ENCODE measurements around the gene DUOXA1.

Gene DUOXA1

DNA sequence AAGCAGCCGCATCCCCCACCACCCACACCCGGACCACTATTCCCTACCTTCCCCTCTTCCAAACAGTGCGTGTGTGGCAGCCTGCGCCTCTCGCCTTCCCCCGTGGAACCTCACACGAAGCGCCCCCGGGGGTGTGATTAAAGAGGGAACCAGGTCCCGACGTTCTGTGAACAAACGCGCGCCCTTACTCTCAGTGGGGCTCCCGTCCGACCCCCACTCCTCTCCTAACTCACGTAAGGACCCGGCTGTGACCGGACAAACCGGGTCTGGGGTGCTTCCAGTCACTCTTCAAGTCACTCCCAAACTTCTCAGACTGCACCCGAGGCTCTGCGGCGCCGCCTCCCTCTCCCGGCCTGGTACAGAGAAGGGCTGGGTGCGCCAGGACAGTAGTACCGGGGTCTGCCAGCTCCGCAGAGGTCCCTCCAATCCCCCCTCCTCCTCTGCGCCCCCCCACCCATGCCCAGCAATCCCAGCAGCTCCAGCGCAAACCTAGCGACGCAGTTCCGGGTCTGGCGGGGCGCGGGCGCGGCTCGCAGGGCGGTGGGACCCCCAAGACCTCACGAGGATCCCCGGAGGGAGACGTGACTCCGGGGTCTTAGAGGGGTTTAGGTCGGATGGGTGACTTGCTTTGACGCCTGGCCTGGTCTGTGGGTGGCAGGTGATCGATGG lies 574 bp downstream of the DUOXA1 start:
- Histone ChIP-seq H3K27ac (no peak overlapping the region), H3K27me3 (ENCODE audit: insufficient read depth, low read depth, severe bottlenecking) (no peaks in the 10 kb centered on the region), H3K4me3 (ENCODE audit: low read depth, low read length) (no peak overlapping the region), H3K36me3 (no peaks in the 10 kb centered on the region), H3K9me3 (ENCODE audit: severe bottlenecking) (no peaks in the 10 kb centered on the region)
- DNase-seq = no peak
- TF ChIP-seq, protein P1, sequence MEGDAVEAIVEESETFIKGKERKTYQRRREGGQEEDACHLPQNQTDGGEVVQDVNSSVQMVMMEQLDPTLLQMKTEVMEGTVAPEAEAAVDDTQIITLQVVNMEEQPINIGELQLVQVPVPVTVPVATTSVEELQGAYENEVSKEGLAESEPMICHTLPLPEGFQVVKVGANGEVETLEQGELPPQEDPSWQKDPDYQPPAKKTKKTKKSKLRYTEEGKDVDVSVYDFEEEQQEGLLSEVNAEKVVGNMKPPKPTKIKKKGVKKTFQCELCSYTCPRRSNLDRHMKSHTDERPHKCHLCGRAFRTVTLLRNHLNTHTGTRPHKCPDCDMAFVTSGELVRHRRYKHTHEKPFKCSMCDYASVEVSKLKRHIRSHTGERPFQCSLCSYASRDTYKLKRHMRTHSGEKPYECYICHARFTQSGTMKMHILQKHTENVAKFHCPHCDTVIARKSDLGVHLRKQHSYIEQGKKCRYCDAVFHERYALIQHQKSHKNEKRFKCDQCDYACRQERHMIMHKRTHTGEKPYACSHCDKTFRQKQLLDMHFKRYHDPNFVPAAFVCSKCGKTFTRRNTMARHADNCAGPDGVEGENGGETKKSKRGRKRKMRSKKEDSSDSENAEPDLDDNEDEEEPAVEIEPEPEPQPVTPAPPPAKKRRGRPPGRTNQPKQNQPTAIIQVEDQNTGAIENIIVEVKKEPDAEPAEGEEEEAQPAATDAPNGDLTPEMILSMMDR (IDR thresholded peaks at IDR 0.05; ENCODE audit: low read depth, low read length) = no peak

DNA sequence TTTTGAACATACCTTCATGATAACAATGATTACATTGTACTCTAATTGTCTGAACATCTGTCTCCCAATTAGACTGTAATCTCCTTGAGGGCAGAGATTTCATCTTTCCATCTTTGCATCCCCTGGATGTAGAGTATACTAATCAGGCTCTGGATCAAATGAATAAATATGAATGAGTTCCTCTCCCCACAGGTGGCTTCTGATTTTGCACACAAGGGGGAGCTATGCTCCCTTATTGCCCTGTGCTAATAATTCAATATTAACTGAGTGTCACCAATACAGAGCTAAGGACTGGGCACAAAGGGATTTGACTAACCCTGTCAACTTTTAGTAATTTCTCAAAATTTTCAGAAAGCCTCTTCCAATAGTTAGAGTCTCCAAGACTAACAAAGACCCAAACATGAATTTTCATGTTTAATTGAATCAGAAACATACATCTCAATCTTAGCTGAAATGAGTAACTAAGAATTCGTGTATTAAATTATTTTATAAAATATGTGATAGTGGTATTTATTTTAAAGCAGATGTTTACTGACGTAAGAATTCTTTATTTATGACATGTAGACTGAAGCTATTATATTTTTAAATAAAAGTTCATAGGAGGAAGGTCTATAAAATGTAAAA lies 3.0 kb downstream of the DUOXA1 start:
- H3K27me3 ChIP-seq (ENCODE audit: insufficient read depth, low read depth, severe bottlenecking) = no peaks in the 10 kb centered on the region
- no peaks in the 10 kb centered on the region for H3K9me3 ChIP-seq (ENCODE audit: severe bottlenecking)

DNA sequence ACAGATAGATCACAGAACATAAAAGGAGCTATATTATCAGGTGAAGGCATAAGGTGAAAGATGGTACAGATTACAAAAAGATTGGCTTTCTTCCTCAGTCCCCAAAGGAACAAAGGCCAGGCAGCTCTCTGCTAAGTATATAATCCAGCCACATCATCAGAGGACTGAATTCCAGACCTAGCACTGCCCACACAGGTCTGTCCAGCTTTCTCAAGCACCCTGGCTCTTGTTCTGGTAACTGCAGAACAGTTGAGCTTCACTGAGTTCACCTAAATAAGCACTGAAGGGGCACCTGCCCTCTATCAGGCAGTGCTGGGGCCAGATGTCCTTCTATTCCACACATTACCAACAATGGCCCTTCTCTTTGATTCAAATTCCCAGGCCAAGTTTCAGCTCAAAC lies 6.3 kb downstream of the DUOXA1 start:
- no peak overlapping the region for H3K27ac ChIP-seq
- H3K4me3 ChIP-seq (ENCODE audit: low read depth, low read length) = no peak overlapping the region
- DNase-seq = no peak
- H3K27me3 ChIP-seq (ENCODE audit: insufficient read depth, low read depth, severe bottlenecking) = no peaks in the 10 kb centered on the region
- H3K9me3 ChIP-seq (ENCODE audit: severe bottlenecking) = no peaks in the 10 kb centered on the region
- TF ChIP-seq, protein P1 (IDR thresholded peaks at IDR 0.05; ENCODE audit: low read depth, low read length) = no peak
- H3K36me3 ChIP-seq = no peaks in the 10 kb centered on the region

More for the DNA sequence above, 3.0 kb downstream of the DUOXA1 start:
- DNase-seq = peak; percentile 53
- TF ChIP-seq, protein P1 (IDR thresholded peaks at IDR 0.05; ENCODE audit: low read depth, low read length) = peak; percentile 56
- H3K27ac ChIP-seq = no peak overlapping the region
- no peaks in the 10 kb centered on the region for H3K36me3 ChIP-seq
- H3K4me3 ChIP-seq (ENCODE audit: low read depth, low read length) = no peak overlapping the region

DNA sequence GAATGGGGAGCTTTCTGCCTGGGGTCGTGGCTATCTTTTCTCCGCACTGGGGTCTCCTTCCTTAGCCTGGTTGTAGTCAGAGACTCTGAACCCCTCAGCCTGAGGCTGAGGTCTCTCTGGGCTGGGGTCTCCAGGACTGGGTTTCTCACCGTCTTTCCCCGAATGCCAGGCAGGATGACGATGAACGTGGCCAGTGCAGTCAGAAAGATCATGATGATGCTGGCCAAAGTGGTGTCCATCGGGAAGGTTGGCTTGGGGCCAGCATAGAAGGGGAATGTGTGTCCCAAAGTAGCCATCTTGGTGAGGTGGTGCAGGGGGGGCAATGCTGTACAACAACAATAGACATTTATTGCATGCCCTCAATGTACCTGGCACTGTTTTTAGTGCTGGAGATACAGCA lies 7.0 kb downstream of the DUOXA1 start:
- TF ChIP-seq, protein P1 (IDR thresholded peaks at IDR 0.05; ENCODE audit: low read depth, low read length) = no peak
- no peak for DNase-seq
- no peak overlapping the region for H3K27ac ChIP-seq
- no peaks in the 10 kb centered on the region for H3K27me3 ChIP-seq (ENCODE audit: insufficient read depth, low read depth, severe bottlenecking)
- no peak overlapping the region for H3K4me3 ChIP-seq (ENCODE audit: low read depth, low read length)
- no peaks in the 10 kb centered on the region for H3K9me3 ChIP-seq (ENCODE audit: severe bottlenecking)
- no peaks in the 10 kb centered on the region for H3K36me3 ChIP-seq

DNA sequence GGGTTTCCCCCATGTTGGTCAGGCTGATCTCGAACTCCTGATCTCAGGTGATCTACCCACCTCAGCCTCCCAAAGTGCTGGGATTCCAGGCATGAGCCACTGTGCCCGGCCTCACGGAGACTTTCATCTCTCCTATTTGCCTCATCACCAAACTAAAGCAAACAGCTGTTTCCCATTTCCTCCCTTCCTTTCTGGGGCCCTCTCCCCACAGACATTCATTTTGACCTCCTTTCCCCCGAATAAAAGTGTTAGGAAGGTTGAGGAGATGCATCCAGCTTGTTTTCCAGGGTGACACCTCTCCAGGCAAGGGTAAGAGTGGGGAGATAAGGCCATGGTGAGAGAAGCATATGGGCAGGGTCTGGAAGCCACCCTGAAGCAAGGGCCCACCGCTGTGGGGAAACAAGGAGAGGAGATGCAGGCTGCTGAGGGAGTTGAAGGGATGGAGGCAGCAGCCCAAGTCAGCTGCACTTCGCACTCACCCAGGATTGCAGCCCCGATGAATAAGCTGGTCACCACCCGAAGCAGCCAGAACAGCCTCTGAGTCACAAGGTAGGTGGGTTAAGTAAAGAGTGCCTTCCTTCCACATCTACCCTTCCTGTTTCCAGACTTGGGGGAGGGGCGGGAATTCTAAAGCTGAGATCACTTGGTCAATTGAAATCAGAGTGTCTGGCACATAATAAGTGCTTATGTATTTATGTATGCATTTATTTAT lies 7.8 kb downstream of the DUOXA1 start:
- Histone ChIP-seq H3K27ac (no peak overlapping the region), H3K36me3 (no peaks in the 10 kb centered on the region), H3K9me3 (ENCODE audit: severe bottlenecking) (no peaks in the 10 kb centered on the region), H3K27me3 (ENCODE audit: insufficient read depth, low read depth, severe bottlenecking) (no peaks in the 10 kb centered on the region), H3K4me3 (ENCODE audit: low read depth, low read length) (no peak overlapping the region)
- TF ChIP-seq, protein P1 (IDR thresholded peaks at IDR 0.05; ENCODE audit: low read depth, low read length) = no peak
- no peak for DNase-seq
